Activated naive CD4-positive, alpha-beta T cell (primary cell): ENCODE data around the gene FBXL7.

ENCODE experiments used
- DNase-seq, 4 experiments: peaks; one replicate each; lab custom pipeline; 2025; lab: John Stamatoyannopoulos, UW

FBXL7 gene

DNA sequence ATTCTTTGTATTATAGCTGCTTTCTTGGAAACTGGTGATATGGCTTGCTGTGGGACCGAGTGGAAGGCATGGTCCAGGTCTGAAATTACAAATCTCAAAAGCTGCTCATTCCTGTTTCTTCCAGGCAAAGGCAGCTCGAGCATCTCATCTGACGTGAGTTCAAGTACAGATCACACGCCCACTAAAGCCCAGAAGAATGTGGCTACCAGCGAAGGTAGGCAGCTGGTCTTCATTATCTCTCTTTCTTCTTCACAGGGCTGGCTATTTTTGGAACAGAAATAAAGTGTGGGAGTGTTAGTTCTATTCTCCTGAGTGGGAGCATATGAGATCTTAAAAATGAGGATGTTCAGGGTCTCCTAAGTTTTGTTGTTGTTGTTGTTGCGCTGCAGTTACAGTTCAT is 115.9 kb downstream of the FBXL7 start:
- DNase-seq = no peak

DNA sequence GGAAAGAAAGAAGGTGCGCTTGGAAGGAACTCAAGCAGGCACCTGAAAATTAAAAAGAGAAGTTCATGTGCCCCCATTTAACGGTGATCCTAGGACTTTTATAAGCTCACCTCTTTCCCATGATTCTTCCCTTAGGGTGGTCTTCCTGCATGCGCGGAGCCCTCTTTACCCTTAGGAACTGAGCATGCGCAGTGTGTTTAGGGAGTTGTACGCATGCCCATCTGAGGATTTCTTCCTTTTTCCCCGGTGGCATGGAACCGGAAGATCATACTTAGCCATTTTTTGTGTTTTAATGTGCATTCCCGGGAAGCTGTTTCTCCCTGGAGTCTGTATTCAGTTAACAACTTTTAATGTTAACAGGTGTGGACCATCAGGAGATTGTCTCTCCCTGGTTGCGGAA is 119.0 kb downstream of the FBXL7 start:
- DNase-seq = no peak

DNA sequence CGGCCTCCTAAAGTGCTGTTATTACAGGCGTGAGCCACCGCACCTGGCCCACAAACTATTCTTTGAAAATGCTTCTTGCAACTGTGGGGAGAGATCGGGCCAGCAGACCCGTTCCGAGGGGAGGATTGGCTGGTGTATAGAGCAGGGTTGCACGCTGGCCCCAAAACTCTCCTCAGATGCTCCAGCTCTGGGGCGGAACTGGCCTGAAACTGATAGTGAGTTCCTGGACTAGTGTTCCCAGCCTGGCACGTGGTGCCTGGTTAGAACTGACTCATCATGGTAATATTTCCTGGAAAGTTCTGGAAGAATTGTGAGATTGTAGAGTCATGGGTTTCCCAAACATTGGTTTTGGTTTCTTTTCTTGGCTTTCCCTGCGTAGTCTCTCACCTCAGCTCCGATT is 120.5 kb downstream of the FBXL7 start:
- DNase-seq = no peak

DNA sequence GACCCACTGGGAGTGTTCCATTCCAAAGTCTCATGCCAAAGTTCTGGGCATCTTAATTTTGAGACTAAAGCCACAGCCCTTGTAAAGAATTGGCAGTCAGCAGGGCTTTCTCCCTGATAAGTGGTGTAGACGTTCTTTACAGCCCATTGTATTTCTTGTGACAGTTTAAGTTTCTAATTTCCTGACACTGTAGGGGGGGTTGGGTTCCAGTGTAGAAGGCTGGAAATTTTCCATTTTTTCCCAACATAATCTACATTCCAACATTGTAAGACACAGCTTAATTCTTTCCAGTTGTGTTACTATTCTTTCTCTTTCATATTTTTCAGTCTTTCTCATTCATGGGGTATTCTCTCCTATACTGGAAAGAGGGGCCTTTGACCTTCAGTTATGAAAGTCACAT is 121.1 kb downstream of the FBXL7 start:
- no peak for DNase-seq

DNA sequence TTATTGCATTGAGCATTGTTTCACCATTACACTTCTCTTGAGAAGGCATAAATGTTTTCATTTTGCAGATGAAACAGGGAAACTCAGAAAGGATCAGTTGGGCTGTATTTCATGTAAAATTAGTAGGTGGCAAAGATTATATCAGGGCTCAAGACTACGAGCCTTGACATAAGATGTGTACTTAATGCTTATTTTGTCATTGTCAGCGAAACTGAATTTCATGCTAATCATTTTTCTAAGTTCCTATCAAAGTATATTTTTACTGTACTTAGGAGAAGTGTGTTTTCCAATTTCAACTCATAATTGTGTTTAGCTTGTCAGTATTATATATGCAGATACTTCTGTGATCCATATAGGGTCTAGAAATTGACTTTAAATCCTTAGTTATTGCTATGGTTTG is 123.8 kb downstream of the FBXL7 start:
- DNase-seq = no peak

- DNase-seq = no peak
Observed at GRCh38 chr5:15627109-15627508, 127.1 kb downstream of the FBXL7 start.

DNA sequence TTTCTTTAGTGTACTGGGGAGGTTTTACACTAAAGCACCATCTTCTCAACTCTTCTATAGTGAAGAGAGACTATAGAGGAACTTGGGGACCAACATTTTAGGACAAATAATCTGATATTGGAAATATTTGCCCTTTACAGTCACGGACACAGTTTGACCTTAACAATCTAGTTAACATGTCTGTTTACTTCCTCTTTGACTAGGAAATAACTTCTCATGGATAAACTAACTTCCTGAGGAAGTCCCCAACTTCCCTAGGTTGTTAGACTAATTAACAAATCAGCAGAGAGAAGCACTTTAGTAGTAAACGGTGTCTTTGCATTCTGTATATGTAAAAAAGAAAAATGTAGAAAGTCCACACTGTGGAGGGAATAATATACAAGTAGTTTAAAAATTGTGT is 127.7 kb downstream of the FBXL7 start:
- DNase-seq = no peak

GRCh38 chr5:15630441-15630840 is 130.5 kb downstream of the FBXL7 start:
- no peak for DNase-seq

DNA sequence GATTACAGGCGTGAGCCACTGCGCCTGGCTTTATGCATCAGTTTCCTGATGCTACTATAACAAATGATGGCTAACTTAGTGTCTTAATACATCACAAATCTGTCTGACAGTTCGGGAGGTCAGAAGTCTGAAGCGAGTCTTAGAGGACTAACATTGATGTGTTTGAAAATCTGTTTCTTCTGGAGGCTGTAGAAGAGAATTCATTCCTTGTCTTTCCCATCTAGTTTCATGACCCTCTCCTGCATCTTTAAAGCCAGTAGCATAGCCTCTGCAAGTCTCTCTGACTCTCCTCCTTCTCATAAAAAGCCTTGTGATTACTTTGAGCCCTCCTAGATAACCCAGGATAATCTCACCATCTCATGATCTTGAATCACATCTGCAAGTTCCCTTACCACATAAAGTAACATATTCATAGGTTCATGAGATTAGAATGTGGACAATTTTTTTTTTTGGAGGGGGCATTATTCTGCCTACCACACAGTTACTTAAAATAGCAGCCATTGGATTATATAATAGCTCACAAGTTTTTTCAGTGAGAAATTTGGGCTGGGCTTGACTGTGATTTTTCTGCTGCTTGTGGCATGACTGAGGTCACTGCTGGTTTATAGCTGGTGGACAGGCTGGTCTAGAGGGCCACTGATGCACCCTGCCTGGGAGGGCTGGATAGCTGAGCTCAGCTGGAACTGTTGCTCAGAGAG is 134.8 kb downstream of the FBXL7 start:
- DNase-seq = no peak

DNA sequence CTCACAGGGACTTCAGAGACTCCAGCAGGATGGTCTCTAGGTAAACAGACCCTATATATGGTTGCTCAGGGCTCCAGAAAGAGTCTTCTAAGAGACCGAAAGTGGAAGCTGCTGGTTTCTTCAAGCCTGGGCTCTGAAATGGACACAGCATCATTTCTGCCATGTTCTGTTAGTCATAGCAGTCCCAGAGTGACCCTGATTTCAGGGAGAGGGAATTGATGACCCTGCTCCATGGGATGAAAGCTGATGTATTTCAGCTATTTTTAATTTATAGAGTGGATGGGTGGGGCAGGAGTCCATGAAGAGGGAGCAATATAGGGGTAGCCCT is 135.3 kb downstream of the FBXL7 start:
- DNase-seq = no peak

GRCh38 chr5:15637345-15637744 is 137.4 kb downstream of the FBXL7 start:
- DNase-seq = no peak

- no peak for DNase-seq
Observed at GRCh38 chr5:15637886-15638285, 137.9 kb downstream of the FBXL7 start.

DNA sequence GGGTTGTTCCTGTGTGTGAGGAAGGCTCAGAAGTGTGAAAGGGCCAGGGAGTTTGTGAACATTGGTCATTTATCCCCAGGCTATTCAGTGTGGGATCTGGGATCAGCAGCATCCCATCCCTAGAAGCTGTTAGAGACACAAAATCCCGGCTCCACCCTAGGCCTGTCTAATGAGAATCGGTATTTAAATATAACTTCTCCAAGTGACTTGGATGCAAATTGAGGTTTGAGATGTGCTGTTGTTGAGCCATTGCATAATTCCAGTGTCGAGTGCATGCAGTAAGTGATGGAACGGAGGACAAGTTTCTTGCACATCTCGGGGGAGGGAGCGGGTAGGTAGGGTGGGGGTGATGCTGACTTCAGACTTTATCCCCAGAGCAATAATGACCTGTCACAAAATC is 138.3 kb downstream of the FBXL7 start:
- DNase-seq = no peak

GRCh38 chr5:15639288-15639687 is 139.3 kb downstream of the FBXL7 start:
- no peak for DNase-seq

GRCh38 chr5:15640116-15640515 is 140.1 kb downstream of the FBXL7 start:
- DNase-seq = no peak

DNA sequence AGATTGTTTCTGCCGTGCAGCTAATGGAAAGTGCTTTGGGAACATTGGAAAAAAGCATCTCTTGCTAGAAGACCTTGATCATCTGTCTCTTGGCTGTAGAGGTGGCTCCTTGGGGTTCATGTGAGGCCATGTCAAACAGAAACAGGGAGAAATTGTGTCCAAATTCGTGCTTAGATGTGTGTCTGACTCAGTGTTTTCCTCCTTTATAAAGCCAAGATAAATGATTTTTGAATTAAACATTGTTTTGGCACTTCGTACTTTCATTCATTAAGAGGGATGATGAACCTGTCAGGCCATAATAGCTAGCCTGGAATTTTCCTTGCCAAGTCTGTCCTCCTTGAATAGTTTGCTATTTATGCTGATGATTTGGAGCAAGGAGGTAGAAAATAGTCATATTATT is 143.8 kb downstream of the FBXL7 start:
- DNase-seq = no peak

- no peak for DNase-seq
Observed at GRCh38 chr5:15645381-15646160, 145.6 kb downstream of the FBXL7 start.

- DNase-seq = no peak
Observed at GRCh38 chr5:15646371-15646770, 146.4 kb downstream of the FBXL7 start.

GRCh38 chr5:15647251-15647650 is 147.3 kb downstream of the FBXL7 start:
- DNase-seq = no peak

DNA sequence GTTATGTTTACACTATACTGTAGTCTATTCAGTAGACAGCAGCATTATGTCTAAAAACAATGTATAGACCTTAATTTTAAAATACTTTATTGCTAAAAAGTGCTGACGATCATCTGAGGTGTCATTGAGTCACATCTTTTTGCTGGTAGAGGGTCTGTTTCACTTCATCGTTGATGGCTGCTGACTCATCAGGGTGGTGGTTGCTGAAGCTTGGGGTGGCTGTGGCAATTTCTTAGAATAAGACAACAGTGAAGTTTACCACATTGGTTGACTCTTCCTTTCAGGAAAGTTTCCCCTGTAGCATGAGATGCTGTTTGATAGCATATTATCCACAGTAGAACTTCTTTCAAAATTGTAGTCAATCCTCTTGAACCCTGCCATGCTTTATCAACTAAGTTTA is 150.3 kb downstream of the FBXL7 start:
- DNase-seq = no peak

DNA sequence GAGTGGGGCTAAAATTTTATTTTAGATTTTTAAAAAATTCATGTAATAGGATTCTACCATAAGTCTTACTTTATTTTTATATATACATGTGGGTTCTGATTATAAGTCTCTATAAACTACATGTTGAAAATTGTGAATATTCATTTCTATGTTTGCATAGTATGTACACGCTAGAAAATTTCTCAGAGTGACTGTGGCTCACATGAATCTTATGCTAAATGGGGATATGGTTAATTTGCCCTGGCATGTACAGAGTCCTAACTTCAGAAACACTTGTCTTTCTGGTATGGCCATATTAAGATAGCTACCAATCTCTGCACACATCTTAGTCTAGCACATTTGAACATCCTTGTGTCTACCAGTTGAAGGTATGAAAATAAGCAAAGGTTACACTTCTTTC is 154.8 kb downstream of the FBXL7 start:
- no peak for DNase-seq

GRCh38 chr5:15655683-15656082 is 155.7 kb downstream of the FBXL7 start:
- no peak for DNase-seq

- no peak for DNase-seq
Observed at GRCh38 chr5:15664961-15665360, 165.0 kb downstream of the FBXL7 start.

DNA sequence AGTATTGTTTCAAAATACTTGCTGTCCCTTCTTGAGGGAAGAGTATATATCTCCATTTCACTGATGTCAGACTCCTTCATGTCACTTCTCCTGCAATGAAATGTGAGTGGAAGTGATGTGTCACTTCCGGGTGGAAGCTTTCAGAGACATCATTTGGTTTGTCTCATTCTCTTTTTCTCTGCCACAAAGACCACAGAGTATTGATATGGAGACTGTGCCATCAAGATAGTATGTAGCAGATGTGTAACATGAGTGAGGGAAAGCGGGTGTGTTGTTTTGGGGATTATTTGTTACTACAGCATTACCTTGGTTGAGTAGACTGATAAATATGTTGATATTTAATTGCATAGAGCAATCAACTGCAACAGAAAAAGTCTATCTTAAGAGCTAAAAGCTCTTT is 169.8 kb downstream of the FBXL7 start:
- DNase-seq = no peak
